ENCODE results near the gene ZNF219. TPM values are rescaled to one million over a fixed set of nuclear protein-coding genes. Genes with fewer than 3 reads are reported as not detected.

The ZNF219 gene
- total and polyA plus RNA-seq, 2 of the 13 experiments (the other 11 are each of a cell fraction or from before 2014, with no cell fraction given) = 34.5 to 36.6 TPM

DNA sequence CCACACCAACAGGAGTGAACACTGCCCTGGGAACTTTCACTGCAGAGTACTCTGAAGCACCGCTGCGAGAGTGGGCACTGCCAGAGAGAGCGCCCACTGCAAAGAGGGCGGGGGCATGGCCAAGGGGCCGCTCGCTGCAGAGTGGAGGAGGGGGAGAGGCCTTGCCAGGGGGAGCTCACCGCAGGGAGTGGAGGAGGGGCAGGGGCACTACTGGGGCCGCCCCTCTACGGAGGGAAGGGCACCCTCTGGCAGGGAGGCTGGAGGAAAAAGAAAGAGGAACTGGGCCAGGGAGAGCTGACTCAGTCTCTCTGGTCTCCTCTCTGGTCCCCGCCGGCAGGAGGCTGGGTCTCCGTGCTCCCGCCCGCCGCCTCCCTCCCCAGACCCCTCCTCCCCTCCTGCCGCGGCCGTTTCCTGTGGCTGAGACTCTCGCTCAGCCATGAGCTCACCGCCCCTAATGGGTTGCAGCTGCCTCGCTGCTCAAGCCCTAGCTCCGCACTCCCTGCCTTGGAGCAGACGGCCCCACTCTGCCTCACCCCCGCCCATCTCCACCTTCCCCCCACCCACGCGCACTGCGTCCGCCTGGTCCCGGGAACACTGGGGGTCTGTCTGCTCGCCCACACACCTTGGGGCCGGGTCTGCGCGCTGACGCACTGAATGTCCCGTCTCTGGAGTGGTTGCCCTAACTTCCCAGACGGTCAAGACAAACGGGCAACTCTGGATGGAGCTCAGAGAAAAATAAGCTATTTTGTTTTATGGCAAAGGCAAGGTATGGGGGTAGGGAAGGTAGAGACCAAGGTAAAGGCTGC is 27.0 kb downstream of the ZNF219 start (continued):
- TF ChIP-seq, protein P1, sequence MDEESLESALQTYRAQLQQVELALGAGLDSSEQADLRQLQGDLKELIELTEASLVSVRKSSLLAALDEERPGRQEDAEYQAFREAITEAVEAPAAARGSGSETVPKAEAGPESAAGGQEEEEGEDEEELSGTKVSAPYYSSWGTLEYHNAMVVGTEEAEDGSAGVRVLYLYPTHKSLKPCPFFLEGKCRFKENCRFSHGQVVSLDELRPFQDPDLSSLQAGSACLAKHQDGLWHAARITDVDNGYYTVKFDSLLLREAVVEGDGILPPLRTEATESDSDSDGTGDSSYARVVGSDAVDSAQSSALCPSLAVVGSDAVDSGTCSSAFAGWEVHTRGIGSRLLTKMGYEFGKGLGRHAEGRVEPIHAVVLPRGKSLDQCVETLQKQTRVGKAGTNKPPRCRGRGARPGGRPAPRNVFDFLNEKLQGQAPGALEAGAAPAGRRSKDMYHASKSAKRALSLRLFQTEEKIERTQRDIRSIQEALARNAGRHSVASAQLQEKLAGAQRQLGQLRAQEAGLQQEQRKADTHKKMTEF (CRISPR knock-in tag; IDR thresholded peaks at IDR 0.05) = peak; percentile 31; the same call in 1 of the 2 replicates
- TF ChIP-seq ARNT (IDR thresholded peaks at IDR 0.05) (no peak), GATAD2A (CRISPR knock-in tag; IDR thresholded peaks at IDR 0.05) (peak; percentile 44; the same call in 1 of the 2 replicates), AHDC1 (CRISPR knock-in tag; IDR thresholded peaks at IDR 0.05; ENCODE audit: borderline replicate concordance) (peak; percentile 65; the same call in 1 of the 2 replicates), RORA (CRISPR knock-in tag; IDR thresholded peaks at IDR 0.05) (no peak), ZNF629 (CRISPR knock-in tag; conservative IDR thresholded peaks at IDR 0.05) (no peak), ZHX2 (IDR thresholded peaks at IDR 0.05; ENCODE audit: low read depth) (no peak), ZHX2 (CRISPR knock-in tag; IDR thresholded peaks at IDR 0.05; ENCODE audit: borderline replicate concordance) (no peak), ZSCAN5A (CRISPR knock-in tag; IDR thresholded peaks at IDR 0.05; ENCODE audit: borderline replicate concordance) (no peak), ATAD3A (CRISPR knock-in tag; IDR thresholded peaks at IDR 0.05) (no peak), MBNL3 (CRISPR knock-in tag; conservative IDR thresholded peaks at IDR 0.05) (no peak)
- TF ChIP-seq, protein P2, sequence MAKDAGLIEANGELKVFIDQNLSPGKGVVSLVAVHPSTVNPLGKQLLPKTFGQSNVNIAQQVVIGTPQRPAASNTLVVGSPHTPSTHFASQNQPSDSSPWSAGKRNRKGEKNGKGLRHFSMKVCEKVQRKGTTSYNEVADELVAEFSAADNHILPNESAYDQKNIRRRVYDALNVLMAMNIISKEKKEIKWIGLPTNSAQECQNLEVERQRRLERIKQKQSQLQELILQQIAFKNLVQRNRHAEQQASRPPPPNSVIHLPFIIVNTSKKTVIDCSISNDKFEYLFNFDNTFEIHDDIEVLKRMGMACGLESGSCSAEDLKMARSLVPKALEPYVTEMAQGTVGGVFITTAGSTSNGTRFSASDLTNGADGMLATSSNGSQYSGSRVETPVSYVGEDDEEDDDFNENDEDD (CRISPR knock-in tag; IDR thresholded peaks at IDR 0.05; ENCODE audit: borderline replicate concordance) = peak; percentile 23; the same call in 1 of the 2 replicates

All from HepG2 (cell line).